Left ventricle myocardium inferior (tissue), 1 donor: ENCODE results near the gene CEP41. TPM values are rescaled to one million over a fixed set of nuclear protein-coding genes. Genes with fewer than 3 reads are reported as not detected.

ENCODE experiments used
- DNase-seq: peaks from one replicate; pipeline ENCODE4 v3.0.0-alpha.2; 2020
- H3K27ac ChIP-seq: fragments of 200-600 bp; replicated peaks from 2 replicates; pipeline ENCODE4 v1.8.0; 2021
- H3K27me3 ChIP-seq: fragments of 200-600 bp; 2 replicates; pipeline ENCODE4 v1.8.0; 2021; ENCODE audit warnings: low read depth
- H3K36me3 ChIP-seq: fragments of 200-600 bp; 2 replicates; pipeline ENCODE4 v1.8.0; 2021
- H3K4me1 ChIP-seq: fragments of 200-600 bp; 2 replicates; pipeline ENCODE4 v1.8.0; 2021
- H3K4me3 ChIP-seq: fragments of 200-600 bp; 2 replicates; pipeline ENCODE4 v1.8.0; 2021; ENCODE audit warnings: mild to moderate bottlenecking, moderate library complexity
- H3K9me3 ChIP-seq: fragments of 200-600 bp; replicated peaks from 2 replicates; pipeline ENCODE4 v1.8.0; 2021
- intact Hi-C: fragments of 100-400 bp; cut with micrococcal nuclease; formaldehyde crosslinking; loops from one replicate; pipeline ENCODE4 v1.11.0; 2022
- total RNA-seq: library from RNA; stranded (reverse); fragmentation: NEBNext Ultra II Directional; extraction: Animal tissue kit (Norgen Biotek cat#: 25700); gene quantifications from one replicate; pipeline ENCODE4 v1.2.1, GENCODE V29; 2021
- TF ChIP-seq, protein P1 (sequence below): fragments of 200-600 bp; IDR thresholded peaks from 2 replicates; pipeline ENCODE4 v1.8.0; 2021; ENCODE audit warnings: antibody characterized with exemption, mild to moderate bottlenecking, borderline replicate concordance
- donor health status: DM: no; HTN: yes; CAD: no; lungs with severe emphysema.

Gene CEP41
- total RNA-seq, 1 donor from 2014 or later: 5.8 TPM

GRCh38 chr7:130384841-130385599 lies 55.8 kb downstream of the CEP41 start:
- H3K9me3 ChIP-seq: peaks cover 10% of the 10 kb centered on the region
- no peak overlapping the region for H3K27ac ChIP-seq
- no peaks in the 10 kb centered on the region for H3K36me3 ChIP-seq
- no peak overlapping the region for H3K4me3 ChIP-seq
- peaks cover 20% of the 10 kb centered on the region for H3K27me3 ChIP-seq
- TF ChIP-seq, protein P1, sequence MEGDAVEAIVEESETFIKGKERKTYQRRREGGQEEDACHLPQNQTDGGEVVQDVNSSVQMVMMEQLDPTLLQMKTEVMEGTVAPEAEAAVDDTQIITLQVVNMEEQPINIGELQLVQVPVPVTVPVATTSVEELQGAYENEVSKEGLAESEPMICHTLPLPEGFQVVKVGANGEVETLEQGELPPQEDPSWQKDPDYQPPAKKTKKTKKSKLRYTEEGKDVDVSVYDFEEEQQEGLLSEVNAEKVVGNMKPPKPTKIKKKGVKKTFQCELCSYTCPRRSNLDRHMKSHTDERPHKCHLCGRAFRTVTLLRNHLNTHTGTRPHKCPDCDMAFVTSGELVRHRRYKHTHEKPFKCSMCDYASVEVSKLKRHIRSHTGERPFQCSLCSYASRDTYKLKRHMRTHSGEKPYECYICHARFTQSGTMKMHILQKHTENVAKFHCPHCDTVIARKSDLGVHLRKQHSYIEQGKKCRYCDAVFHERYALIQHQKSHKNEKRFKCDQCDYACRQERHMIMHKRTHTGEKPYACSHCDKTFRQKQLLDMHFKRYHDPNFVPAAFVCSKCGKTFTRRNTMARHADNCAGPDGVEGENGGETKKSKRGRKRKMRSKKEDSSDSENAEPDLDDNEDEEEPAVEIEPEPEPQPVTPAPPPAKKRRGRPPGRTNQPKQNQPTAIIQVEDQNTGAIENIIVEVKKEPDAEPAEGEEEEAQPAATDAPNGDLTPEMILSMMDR: no peak
- intact Hi-C loops: no loop called here
- no peak for DNase-seq
- peaks cover 5% of the 10 kb centered on the region for H3K4me1 ChIP-seq

DNA sequence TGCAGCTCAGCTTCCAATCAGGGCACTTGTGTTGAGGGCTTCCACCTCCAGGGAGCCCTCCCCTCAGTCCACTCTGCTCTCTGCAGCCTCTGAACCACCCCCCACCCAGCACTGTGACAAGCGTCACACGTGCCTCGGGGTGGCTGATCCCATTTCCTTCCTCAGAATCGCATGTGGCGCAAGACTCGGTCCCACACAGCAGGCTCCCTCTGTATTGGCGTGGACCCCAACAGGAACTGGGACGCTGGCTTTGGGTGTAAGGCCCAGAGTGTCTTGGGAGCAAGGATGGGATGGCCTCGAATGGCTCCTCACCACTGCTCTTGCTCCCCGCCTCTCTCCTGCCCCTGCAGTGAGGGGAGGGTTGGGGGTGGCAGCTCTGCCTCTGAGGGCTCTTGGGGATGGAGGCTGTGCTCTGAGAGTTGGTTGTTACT lies 56.4 kb downstream of the CEP41 start:
- Histone ChIP-seq H3K36me3 (no peaks in the 10 kb centered on the region), H3K9me3 (peaks cover 10% of the 10 kb centered on the region), H3K27ac (no peak overlapping the region), H3K27me3 (peaks cover 20% of the 10 kb centered on the region), H3K4me1 (peaks cover 7% of the 10 kb centered on the region), H3K4me3 (no peak overlapping the region)
- TF ChIP-seq, protein P1: no peak
- intact Hi-C loops: no loop called here
- no peak for DNase-seq

DNA sequence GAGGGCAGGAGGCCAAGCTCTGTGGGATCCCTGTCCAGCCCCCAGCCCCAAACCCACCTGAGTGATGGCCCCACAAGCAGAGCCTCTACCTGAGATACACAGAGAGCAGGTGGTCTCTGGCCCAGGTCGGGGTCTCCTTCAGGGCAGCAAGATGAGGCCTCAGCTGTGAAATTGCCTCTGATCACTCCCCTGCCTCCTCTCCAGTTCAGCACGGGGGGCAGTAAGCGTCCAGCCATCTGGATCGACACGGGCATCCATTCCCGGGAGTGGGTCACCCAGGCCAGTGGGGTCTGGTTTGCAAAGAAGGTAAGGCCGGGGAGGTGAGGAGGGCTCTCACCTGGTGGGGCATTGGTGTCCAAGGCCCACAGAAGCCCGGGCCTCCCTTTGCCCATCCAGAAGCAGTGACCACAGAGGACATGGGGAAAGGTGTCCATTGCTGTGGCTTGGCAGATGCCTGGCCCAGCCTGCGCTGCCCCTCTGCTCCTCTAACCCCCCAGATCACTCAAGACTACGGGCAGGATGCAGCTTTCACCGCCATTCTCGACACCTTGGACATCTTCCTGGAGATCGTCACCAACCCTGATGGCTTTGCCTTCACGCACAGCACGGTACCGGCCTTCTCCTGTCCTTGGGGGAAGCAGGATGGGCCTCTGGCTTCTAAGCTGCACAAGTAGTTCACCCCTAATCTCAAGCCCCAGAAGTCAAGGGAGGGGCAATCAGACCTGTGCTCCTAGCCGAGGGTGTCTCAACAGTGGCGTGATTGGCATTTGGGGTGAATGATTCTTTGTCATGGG lies 57.4 kb downstream of the CEP41 start:
- TF ChIP-seq, protein P1: no peak
- intact Hi-C loops: no loop called here
- Histone ChIP-seq H3K9me3 (peaks cover 4% of the 10 kb centered on the region), H3K4me1 (peaks cover 7% of the 10 kb centered on the region), H3K27ac (no peak overlapping the region), H3K27me3 (peaks cover 20% of the 10 kb centered on the region), H3K36me3 (no peaks in the 10 kb centered on the region), H3K4me3 (no peak overlapping the region)
- no peak for DNase-seq

DNA sequence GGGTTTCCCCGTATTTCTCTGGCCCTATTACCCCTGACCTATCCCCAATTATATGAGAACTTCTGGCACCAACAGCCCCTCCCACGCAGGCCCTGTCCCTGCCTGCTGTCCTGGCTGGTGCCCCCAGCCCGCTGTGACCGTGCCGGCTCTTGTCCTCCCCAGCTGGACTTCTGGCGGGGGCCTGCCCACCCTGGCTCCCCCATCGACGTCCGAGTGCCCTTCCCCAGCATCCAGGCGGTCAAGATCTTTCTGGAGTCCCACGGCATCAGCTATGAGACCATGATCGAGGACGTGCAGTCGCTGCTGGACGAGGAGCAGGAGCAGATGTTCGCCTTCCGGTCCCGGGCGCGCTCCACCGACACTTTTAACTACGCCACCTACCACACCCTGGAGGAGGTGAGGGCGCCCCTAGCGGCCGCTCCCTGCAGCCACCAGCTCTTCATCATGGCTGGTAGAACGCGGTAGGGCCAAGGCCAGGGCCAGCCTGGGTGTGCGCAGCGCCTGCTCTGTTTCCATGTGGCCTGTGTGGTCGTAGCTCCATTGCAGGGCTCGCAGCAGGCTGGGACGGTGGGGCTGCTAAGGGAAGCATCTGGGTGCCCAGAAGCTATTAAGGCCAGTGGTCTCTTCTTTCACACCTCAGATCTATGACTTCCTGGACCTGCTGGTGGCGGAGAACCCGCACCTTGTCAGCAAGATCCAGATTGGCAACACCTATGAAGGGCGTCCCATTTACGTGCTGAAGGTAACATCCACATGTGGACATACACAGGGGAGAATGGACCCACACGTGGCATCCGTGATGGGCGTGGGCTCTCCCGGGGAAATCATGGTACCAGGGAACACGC lies 59.1 kb downstream of the CEP41 start:
- intact Hi-C loops: no loop called here
- Histone ChIP-seq H3K36me3 (no peaks in the 10 kb centered on the region), H3K4me1 (peaks cover 7% of the 10 kb centered on the region), H3K27me3 (peaks cover 20% of the 10 kb centered on the region), H3K27ac (no peak overlapping the region), H3K4me3 (no peak overlapping the region), H3K9me3 (peaks cover 2% of the 10 kb centered on the region)
- no peak for DNase-seq
- TF ChIP-seq, protein P1: peak; percentile 20

DNA sequence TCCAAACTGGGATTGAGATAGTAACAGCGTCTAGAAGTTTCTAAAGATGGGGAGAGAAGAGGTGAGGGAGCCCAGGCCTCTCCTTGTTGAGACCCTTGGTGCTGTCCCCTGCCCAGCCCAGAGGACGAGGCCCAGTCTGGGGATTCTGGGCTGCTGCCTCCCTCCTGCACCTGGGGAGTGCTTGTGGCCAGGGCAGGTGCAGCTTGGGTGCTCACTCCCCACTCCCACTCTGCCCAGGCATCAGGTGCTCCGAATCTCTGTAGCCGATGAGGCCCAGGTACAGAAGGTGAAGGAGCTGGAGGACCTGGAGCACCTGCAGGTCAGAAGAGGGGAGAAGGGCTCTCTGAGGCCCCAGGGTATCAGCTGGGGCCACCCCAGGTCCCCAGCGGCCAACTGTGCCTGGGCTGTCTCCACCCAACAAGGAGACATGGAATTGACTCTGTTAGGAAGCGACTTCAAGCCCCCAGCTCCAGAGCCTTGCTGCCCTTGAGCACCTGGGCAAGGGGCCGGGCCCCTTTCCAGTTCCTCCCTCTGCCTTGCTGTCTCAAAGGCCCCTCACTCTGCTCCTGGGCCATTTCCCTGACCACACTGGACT lies 59.9 kb downstream of the CEP41 start:
- Histone ChIP-seq H3K27me3 (peaks cover 20% of the 10 kb centered on the region), H3K4me3 (no peak overlapping the region), H3K36me3 (no peaks in the 10 kb centered on the region), H3K4me1 (peaks cover 7% of the 10 kb centered on the region), H3K27ac (no peak overlapping the region), H3K9me3 (peaks cover 9% of the 10 kb centered on the region)
- TF ChIP-seq, protein P1: no peak
- intact Hi-C loops: no loop called here
- no peak for DNase-seq
